ENCODE measurements around the gene GPR141. TPM values are rescaled to one million over a fixed set of nuclear protein-coding genes. Genes with fewer than 3 reads are reported as not detected.

The GPR141 gene, protein sequence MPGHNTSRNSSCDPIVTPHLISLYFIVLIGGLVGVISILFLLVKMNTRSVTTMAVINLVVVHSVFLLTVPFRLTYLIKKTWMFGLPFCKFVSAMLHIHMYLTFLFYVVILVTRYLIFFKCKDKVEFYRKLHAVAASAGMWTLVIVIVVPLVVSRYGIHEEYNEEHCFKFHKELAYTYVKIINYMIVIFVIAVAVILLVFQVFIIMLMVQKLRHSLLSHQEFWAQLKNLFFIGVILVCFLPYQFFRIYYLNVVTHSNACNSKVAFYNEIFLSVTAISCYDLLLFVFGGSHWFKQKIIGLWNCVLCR
- not detected for total RNA-seq

DNA sequence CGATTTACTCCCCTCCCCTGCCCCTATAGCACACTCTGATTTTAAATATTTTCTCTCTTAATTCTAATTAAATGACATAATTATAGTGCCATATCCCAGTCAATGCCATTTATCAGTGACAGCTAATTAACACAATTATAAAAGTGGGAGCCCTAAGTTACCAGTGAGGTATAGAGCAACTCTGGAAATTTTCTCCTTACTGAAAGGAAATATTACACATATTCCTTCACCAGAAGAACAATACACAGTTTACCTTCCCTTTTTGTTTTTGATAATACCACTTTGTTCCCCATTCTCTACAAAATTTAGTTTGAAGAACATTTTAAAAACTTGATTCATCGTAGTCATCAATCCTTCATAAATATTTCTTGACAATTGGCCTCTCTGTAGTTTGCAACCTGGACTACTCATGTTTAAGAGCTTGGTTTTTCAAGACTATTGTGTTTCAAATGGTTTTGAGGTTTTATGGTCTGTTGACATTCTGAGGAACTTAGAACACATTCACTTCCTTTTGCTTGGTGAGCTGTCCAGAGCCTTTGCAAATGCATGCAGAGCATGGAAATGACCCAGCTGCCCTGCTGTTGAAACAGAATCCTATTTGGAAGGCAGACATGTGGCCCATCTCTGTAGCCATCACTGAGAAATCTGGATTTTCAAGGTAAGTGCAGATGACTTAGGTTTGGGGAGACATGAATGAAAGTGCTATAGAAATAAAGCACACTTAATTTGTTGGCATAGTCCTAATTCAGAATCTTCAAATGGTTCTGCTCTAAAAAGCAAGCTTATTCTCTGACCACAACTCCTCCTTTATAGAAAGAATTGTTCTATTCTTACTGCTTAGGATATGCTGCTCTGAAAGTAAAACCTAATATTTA, at the start of gene GPR141:
Gene GPR141, plus strand, starts transcription at position 521 of the 875 bp plus-strand sequence. CDS start 56,628 bp downstream, outside the sequence.
- H3K27ac Mint-ChIP-seq: no peak within 1 kb of the TSS
- H3K36me3 Mint-ChIP-seq: no peaks in the 10 kb centered on the region
- no peak for DNase-seq (ENCODE audit: low spot score in 2 of 2)
- ATAC-seq: no peak
- H3K9me3 Mint-ChIP-seq: no peaks in the 10 kb centered on the region

DNA sequence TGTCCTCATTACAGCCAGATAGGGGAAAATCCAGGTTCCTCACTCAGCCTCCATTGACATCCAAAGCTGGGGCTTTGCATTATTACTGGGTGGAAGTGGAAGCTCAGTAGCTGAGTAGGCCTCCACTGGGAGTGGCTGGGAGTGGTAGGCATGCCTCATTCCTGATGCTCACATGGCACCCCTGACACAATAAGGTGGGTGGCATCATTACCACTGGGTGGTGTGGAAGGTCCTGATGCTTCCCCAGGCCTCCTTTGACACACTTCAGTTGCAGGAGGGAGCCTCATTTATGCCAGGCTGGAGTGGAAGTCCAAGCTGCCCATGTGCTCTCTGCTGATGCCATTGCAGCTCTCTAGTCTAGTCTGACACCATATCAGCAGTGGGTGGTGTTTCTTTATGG, 48.2 kb upstream of the GPR141 start:
- Mint-ChIP-seq H3K36me3 (peaks cover 0 to 7% of the 10 kb centered on the region in 2 donors), H3K9me3 (peaks cover 12 to 14% of the 10 kb centered on the region in 2 donors)
- no peak for ATAC-seq

DNA sequence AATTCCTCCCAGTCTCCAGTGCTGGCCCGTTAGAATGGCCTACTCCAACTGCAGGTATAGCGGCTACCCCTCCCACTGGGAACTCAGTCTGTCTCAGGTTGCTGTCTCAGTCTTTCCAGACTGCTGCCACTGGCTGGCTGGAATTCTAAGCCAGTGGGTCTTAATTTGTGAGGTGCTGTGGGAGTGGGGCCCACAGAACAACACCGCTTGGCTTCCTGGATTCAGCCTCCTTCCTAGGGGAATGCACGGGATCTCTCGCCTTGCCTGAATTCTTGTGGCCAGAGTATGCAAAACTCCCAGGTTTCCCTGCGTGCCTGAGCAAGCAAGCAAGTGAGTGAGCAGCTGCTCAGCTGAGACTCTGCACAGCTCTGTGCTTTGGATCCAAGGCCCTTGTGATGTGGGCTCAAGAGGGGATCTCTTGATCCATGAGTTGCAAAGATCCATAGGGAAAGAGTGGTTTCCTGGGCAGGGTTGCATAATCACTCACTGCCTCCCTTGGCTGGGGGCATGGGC, 41.5 kb upstream of the GPR141 start:
- H3K36me3 Mint-ChIP-seq: peaks cover 0 to 4% of the 10 kb centered on the region in 2 donors
- ATAC-seq (no peak), DNase-seq (ENCODE audit: low spot score in 2 of 2) (no peak)
- peaks cover 7 to 8% of the 10 kb centered on the region in 2 donors for H3K9me3 Mint-ChIP-seq
- H3K27ac Mint-ChIP-seq: no peak overlapping the region

More for the DNA sequence above, 48.2 kb upstream of the GPR141 start:
- H3K27ac Mint-ChIP-seq: no peak overlapping the region
- no peak for DNase-seq (ENCODE audit: low spot score in 2 of 2)

DNA sequence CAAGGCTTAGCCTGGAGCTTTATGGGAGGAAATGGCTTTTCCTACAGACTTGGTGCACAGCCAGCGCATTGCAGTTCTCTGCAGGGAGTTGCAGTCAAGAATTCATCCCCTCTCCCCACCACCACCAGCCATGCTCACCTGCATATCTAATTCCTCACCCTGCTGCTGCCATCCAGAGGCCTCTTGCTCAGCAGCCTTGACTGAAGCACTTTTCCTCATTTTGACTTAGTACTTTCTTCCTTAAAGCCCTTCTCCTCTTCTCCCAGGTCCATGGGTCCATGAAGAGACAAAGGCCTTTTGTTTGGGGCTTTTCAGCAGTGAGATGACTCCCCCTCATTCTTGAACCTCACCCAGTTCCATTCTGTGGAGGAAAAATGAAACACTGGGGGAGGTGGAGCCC, 39.7 kb upstream of the GPR141 start:
- ATAC-seq: no peak
- Mint-ChIP-seq H3K9me3 (no peaks in the 10 kb centered on the region), H3K36me3 (no peaks in the 10 kb centered on the region), H3K27ac (no peak overlapping the region)
- no peak for DNase-seq (ENCODE audit: low spot score in 2 of 2)

DNA sequence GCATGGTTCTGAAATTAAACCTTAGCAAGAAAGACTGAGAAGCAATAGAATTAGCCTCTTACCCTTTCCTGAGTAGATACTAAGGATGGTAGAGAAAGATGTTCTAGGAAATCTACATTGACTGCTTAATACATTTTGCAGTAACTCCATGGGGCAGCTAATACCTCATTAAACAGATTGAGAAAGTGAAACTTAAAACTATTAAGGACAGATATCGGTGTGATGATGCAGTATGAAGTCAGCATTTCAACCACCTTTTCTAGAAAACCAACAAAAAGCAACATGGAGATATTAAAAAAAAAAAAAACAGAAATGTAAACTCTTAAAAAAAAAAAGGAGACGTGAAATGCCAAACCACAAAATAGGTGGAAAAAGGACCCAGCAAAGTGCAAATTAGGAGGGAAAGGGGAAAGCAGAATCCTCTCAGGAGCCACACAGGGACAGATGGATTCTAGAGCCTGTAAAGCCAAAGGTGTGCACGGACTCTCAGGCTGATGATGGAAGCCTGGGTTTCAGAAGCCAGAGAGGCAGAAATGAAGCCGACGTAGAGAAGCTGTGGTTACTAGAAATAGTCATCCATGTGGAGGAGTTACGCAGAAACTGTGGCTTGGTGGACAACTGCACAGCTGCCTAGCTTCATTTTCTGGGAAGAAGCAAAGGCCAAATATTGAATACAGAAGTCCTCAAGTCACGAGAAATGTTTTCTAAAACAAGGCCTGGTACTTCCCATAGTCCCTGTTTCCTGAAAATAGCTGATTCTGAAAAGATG, 38.1 kb upstream of the GPR141 start:
- H3K9me3 Mint-ChIP-seq: no peaks in the 10 kb centered on the region
- ATAC-seq (no peak), DNase-seq (ENCODE audit: low spot score in 2 of 2) (no peak)
- no peaks in the 10 kb centered on the region for H3K36me3 Mint-ChIP-seq
- H3K27ac Mint-ChIP-seq: no peak overlapping the region

DNA sequence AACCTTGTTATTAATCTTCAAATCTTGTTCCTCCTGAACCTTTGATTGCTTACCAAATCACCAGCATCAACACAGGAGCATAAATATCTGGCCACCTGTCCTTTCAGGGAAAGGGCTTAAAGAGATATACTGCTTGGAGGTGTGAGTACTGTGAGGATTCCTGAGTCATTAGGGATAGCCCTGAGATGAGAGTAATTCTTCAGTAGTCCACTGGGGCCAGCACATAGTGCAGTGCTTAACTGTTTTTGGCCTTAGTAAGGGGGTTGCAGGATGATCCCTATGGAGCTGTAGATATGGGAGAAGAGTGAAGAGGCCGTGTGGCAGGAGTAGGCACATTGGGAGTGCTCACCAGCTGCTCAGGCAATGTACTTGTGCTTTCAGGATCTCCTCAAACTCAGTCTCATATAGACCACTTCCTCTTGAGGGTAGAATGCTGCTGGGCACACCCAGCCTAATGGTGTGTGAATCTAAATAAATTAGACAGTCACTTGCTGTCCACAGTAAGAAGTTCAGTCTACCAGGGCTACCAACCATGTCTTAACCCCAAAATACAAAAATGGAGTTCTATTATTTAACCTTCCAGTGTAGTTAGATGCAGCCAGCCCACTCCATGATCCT, 26.5 kb upstream of the GPR141 start:
- Mint-ChIP-seq H3K27ac (no peak overlapping the region), H3K9me3 (no peaks in the 10 kb centered on the region), H3K36me3 (no peaks in the 10 kb centered on the region)
- DNase-seq (ENCODE audit: low spot score in 2 of 2) (no peak), ATAC-seq (no peak)

DNA sequence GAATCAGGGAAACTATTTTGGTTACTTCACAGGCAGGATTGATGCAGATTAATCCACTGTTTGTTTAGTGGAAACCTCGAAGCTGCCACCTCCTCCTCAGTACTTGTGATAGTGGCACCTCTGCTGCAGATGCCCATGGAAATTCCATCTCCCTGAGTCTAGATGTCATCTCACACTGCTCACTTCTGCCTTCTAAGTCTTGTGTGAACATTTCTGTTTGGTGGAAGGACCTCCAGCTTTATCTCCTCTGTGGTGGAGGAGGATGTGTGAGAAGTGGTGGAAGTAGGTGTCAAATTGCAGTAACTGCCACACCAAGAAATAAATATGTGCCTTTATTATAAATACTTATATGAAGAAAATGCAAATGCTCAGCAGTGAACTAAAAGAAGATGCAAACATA, 25.8 kb upstream of the GPR141 start:
- ATAC-seq (no peak), DNase-seq (ENCODE audit: low spot score in 2 of 2) (no peak)
- Mint-ChIP-seq H3K27ac (no peak overlapping the region), H3K9me3 (no peaks in the 10 kb centered on the region), H3K36me3 (no peaks in the 10 kb centered on the region)

DNA sequence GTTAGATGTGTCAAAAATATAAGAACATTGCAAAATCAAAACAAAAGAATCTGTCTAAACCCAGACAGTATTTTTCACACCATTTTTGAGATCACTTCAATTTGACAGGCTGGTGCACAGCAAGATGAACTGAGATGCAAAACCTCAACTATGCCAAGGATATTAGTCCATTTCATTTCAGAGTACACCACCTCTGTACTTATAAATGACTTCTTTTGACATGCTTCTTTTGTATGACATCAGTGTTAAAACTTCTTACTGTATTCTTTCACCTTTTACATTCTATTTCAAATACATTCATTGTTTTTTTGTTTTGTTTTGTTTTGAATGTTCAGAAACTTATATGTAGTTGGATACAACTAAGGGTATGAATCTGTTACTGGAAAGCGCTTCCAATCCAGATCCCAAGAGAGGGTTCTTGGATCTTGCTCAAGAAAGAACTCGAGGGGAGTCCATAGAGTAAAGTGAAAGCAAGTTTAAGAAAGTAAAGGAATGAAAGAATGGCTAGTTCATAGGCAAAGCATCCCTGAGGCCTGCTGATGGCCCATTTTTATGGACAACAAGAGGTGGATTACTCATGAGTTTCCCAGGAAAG, 23.5 kb upstream of the GPR141 start:
- no peak for ATAC-seq
- Mint-ChIP-seq H3K27ac (no peak overlapping the region), H3K9me3 (no peaks in the 10 kb centered on the region), H3K36me3 (no peaks in the 10 kb centered on the region)
- DNase-seq (ENCODE audit: low spot score in 2 of 2): no peak

DNA sequence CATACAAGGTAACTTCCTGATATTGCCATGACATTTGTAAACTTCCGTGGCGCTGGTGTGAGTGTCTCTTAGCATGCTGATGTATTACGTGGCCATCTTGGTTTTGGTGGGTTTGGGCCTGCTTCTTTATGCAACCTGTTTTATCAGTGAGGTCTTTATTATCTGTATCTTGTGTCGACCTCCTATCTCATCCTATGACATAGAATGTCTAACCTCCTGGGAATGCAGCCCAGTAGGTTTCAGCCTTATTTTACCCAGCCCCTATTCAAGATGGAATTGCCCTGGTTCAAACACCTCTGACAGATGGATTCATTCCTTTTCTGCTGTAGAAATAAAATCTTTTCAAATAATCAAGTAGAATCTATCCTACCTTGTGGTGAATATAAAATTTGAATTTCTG, 23.0 kb upstream of the GPR141 start:
- no peaks in the 10 kb centered on the region for H3K9me3 Mint-ChIP-seq
- ATAC-seq (no peak), DNase-seq (ENCODE audit: low spot score in 2 of 2) (no peak)
- H3K27ac Mint-ChIP-seq: no peak overlapping the region
- H3K36me3 Mint-ChIP-seq: no peaks in the 10 kb centered on the region

DNA sequence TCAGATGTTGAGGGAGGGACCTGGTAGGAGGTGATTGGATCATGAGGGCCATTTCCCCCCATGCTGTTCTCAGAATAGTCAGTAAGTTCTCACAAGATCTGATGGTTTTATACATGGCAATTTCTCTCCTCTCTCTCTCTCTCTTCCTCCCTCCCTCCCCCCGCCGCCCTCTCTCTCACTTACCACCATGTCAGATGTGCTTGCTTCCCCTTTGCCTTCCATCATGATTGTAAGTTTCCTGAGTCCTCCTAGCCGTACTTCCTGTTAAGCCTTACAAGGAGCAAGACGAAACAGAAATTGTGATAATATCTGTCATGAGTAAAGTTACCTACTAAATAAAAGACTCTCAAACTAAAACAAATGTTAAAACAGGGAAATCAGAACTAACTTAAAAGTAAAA, 19.9 kb upstream of the GPR141 start:
- Mint-ChIP-seq H3K36me3 (no peaks in the 10 kb centered on the region), H3K27ac (no peak overlapping the region), H3K9me3 (no peaks in the 10 kb centered on the region)
- no peak for ATAC-seq
- no peak for DNase-seq (ENCODE audit: low spot score in 2 of 2)

DNA sequence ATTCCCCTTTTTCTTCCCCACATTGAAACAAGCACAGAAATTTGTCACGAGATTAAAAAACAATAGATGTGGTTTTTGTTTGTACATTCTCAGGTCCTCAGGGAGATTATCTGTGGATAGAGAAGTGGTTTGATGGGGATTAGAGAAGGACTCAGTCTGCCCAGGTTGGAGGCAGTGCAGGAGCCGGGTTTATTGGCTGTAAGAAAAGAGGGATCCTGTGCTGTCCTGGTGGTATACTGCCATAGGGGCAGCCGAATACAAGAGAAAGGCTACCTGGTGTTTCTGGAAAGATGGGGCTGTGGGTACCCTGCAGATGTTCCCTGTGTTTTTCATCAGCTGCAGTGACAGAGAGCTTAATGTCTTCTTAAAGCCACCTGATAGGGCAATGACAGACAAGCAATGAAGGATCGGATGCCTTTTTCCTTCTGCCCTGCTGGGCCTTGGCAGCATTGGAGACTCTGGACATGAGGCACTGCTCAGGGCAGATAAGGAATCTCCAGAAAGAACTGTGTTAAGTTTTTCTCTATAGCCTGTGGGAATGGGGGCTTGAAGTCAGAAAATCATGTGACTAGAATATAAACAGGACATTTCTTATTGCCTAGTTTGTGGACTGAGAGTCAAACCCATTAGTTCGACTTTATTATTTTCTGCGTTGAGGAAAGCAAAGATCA, 18.1 kb upstream of the GPR141 start:
- no peak for DNase-seq (ENCODE audit: low spot score in 2 of 2)
- ATAC-seq: no peak
- Mint-ChIP-seq H3K27ac (no peak overlapping the region), H3K36me3 (no peaks in the 10 kb centered on the region), H3K9me3 (no peaks in the 10 kb centered on the region)

DNA sequence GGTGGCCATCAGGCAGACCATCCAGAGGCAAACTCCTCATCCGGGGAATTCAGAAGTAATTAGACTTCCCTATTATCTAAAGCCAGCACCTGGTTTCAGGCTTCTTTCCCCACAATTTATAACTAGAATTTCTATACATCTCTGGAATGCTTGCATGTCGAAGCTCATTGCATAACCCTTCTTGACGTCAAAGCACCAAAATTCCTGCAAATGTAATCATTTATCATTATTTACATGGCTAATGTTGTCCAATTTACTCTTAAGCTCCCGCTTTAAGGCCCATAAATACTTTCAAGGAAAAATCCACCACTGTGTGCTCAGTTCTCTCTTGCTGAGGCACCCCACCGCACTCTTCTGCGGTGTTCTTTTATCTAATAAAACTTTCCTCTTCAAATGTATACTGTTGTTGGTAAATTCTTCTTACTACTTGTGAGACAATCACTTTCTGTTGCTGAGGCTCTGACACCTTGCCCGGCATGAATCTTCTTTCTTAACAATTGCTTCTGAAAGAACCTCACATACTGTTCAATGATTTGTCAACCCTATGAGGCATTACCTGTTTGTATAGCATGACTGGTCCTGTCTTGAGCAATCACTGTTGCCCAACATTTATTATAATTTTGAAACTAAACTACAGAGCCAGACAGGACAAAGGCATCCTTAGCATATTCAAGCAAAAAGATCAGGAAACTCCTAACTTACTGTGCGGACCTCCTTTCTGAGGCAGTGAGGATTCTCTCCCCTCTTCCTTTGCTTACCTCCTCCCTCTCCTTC, 17.4 kb upstream of the GPR141 start:
- ATAC-seq: no peak
- Mint-ChIP-seq H3K9me3 (no peaks in the 10 kb centered on the region), H3K36me3 (no peaks in the 10 kb centered on the region), H3K27ac (no peak overlapping the region)
- DNase-seq (ENCODE audit: low spot score in 2 of 2): no peak

DNA sequence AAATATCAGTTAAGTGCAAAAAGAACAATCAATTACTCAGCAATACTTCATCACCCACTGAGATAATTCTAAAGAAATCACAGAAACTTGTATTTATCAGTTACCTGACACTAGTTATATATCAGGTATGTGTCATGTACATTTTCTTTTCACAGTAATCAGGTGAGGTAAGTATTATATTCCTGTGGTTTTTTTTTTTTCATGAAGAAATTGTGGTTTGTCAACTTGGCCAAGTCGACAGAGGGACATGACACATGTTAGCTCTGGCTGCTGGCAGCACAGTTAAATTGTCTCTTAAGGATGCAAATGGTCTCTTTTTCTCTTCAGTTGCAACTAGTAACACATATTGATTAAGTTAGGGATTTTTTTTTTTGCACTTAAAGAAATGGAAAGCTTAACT, 13.7 kb upstream of the GPR141 start:
- Mint-ChIP-seq H3K27ac (no peak overlapping the region), H3K9me3 (no peaks in the 10 kb centered on the region), H3K36me3 (no peaks in the 10 kb centered on the region)
- DNase-seq (ENCODE audit: low spot score in 2 of 2) (no peak), ATAC-seq (no peak)

DNA sequence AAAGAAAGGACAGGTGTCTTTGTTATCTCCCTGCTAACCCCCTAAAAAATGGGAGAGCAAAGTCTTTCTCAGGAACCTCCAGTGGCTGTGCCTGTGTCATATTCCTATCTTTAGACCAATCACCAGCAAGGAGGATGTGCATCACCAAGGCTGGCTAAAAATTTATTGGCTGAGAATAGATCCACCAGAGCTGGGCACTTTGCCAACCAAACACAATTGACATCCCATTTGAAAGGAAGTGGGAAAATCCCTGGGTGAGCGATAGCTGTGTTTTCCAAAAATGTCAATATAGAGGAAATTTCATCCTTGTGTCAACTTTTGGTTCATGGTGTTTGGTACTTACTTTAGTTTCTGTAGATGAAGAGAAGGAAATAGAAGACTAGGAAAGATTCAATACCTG, 13.1 kb upstream of the GPR141 start:
- Mint-ChIP-seq H3K27ac (no peak overlapping the region), H3K9me3 (no peaks in the 10 kb centered on the region), H3K36me3 (no peaks in the 10 kb centered on the region)
- DNase-seq (ENCODE audit: low spot score in 2 of 2): no peak
- no peak for ATAC-seq

DNA sequence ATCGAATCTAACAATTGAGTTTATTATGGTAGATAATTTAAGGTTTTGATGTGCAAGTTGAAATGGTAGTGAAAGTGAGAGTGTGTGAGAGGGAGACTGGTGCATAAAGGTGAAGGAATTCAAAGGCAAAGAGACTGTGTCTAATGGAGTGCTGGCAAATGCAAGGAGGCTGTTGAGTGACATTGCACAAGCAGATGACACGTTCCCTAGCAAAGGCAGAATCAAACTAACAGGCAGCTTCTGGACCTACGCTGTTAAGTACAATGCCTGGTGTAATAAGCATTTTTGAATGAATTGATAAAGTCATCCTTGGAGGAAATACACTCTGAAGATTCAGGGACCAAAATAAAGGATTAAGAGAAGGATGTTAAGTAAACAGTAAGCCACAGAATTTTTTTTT, 11.7 kb upstream of the GPR141 start:
- Mint-ChIP-seq H3K36me3 (no peaks in the 10 kb centered on the region), H3K27ac (no peak overlapping the region), H3K9me3 (no peaks in the 10 kb centered on the region)
- ATAC-seq (no peak), DNase-seq (ENCODE audit: low spot score in 2 of 2) (no peak)

Data from activated naive CD4-positive, alpha-beta T cell treated with anti-CD3 and anti-CD28 coated beads, Interleukin-2, amount 50 U/mL, for 72 hours (primary cell).